GM21381 (cell line): ENCODE results near the gene GP5.

Experiments
- ATAC-seq: cut with Tn5 transposase; IDR thresholded peaks from one replicate; pipeline ENCODE4 v1.9.1; 2021; ENCODE audit warnings: mild to moderate bottlenecking, moderate library complexity; ENCODE audit not compliant: unreplicated experiment

Gene GP5

DNA sequence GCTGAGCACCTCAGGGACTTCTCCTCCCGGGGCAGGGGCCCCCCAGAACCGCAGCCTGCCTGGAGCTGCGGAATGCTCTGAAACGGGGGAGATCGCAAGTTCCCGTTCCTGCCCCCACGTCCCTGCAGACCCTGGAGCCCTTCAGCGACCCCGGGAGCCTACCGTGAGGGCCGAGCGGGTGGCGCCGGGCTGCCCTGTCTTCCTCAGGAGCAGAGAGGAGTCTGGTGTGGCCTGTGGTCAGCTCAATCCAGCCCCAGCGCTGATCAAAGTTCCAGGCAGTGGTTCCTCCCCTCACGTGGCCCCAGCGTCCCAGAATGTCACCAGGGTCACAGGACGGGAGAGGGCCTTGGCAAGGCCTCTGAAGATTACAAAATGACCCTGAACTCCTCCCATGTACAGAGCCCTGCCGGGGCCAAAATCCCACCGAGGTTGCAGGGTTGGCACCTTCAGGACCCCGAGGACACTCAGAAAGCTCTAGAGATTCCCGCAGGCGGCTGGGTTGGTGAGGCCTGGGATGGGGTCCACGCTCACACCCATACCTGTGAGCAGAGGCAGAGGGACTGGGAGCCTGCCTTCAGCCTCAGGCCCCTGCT is 47.9 kb downstream of the GP5 start, which contains the start of gene CPN2:
Gene CPN2, minus strand, starts transcription at position 249 of the 593 bp plus-strand sequence. CDS start 8,626 bp downstream, outside the sequence.
- no peak for ATAC-seq

DNA sequence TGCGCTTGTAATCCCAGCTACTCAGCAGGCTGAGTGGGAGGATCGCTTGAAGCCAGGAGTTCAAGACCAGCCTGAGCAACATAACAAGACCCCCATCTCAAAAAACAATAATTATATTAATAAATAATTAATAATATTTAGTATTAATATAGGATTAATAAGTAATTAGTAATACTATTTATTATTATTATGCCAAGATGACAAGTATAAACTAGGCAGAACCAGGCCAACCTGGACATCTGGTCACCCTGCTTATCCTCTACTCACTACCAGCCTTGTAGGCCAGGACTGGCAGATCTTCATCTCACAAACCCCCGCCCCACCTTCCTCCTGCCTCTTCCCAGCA is 48.4 kb downstream of the GP5 start:
- ATAC-seq, result no peak

DNA sequence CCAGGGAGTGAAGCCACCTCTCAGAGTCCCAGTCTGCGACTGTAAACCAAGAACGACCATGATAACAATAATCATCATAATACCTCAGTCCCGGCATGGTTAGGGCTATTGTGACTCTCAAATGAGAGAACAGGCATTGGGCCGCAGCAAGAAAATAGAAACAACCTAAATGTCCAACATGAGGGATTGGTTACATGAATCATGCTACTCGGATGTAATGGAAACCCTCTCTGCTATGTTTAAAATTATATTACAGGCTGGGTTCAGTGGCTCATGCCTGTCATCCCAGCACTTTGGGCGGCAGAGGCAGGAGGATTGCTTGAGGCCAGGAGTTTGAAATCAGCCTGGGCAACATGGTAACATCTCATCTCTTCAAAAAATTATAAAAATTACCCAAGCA is 50.7 kb downstream of the GP5 start:
- ATAC-seq, result no peak

- ATAC-seq, result no peak
These were observed 52.4 kb downstream of the GP5 start for GRCh38 chr3:194346621-194347020.

DNA sequence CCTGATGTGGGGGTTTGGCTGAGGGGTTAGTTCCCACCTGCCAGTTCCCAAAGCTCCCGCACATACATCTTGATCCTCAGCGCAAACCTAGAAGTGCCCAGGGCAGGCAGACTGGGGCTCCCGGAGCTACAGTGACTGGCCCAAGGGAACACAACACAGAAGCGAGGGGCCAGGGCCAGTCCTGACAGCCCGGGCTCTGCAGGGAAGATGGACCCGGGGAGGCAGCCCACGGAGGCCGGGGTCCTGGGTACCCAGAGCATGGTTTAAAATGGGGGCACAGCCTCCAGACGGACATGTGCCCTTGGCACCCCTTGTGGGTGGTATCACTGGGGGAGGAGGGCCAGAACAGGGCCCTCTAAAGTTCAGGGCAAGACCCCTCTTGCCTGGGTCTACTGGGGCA is 53.0 kb downstream of the GP5 start:
- no peak for ATAC-seq
